Measurements from ENCODE around the gene RFLNA.

RFLNA gene

GRCh38 chr12:124354400-124354799, 59.5 kb downstream of the RFLNA start:
- H3K4me3 ChIP-seq (ENCODE audit: low read depth, low read length): no peak overlapping the region
- no peak for DNase-seq (ENCODE audit: low read depth)
- no peak for TF ChIP-seq POLR2A (IDR thresholded peaks at IDR 0.05; ENCODE audit: extremely low read depth, insufficient read length)
- no peak for TF ChIP-seq MYC (IDR thresholded peaks at IDR 0.05; ENCODE audit: low read depth, low read length)
- no peak for TF ChIP-seq CTCF (IDR thresholded peaks at IDR 0.05; ENCODE audit: low read depth, low read length)
- no peak for TF ChIP-seq MAX (IDR thresholded peaks at IDR 0.05; ENCODE audit: low read depth, low read length)

- TF ChIP-seq POLR2A (IDR thresholded peaks at IDR 0.05; ENCODE audit: extremely low read depth, insufficient read length) (no peak), MYC (IDR thresholded peaks at IDR 0.05; ENCODE audit: low read depth, low read length) (no peak), MAX (IDR thresholded peaks at IDR 0.05; ENCODE audit: low read depth, low read length) (no peak), CTCF (IDR thresholded peaks at IDR 0.05; ENCODE audit: low read depth, low read length) (no peak)
- no peak for DNase-seq (ENCODE audit: low read depth)
- H3K4me3 ChIP-seq (ENCODE audit: low read depth, low read length): no peak overlapping the region
Measured at GRCh38 chr12:124356221-124356620, 61.3 kb downstream of the RFLNA start.

GRCh38 chr12:124357616-124358015, 62.7 kb downstream of the RFLNA start:
- TF ChIP-seq MYC (IDR thresholded peaks at IDR 0.05; ENCODE audit: low read depth, low read length): no peak
- no peak for TF ChIP-seq POLR2A (IDR thresholded peaks at IDR 0.05; ENCODE audit: extremely low read depth, insufficient read length)
- TF ChIP-seq CTCF (IDR thresholded peaks at IDR 0.05; ENCODE audit: low read depth, low read length): no peak
- no peak for TF ChIP-seq MAX (IDR thresholded peaks at IDR 0.05; ENCODE audit: low read depth, low read length)
- DNase-seq (ENCODE audit: low read depth): no peak
- H3K4me3 ChIP-seq (ENCODE audit: low read depth, low read length): no peak overlapping the region

GRCh38 chr12:124358572-124358971, 63.7 kb downstream of the RFLNA start:
- no peak for DNase-seq (ENCODE audit: low read depth)
- no peak overlapping the region for H3K4me3 ChIP-seq (ENCODE audit: low read depth, low read length)
- TF ChIP-seq MYC (IDR thresholded peaks at IDR 0.05; ENCODE audit: low read depth, low read length): no peak
- TF ChIP-seq POLR2A (IDR thresholded peaks at IDR 0.05; ENCODE audit: extremely low read depth, insufficient read length): no peak
- TF ChIP-seq MAX (IDR thresholded peaks at IDR 0.05; ENCODE audit: low read depth, low read length): no peak

GRCh38 chr12:124359671-124360581, 65.0 kb downstream of the RFLNA start:
- TF ChIP-seq CTCF (IDR thresholded peaks at IDR 0.05; ENCODE audit: low read depth, low read length) (no peak), MYC (IDR thresholded peaks at IDR 0.05; ENCODE audit: low read depth, low read length) (no peak)
- no peak overlapping the region for H3K4me3 ChIP-seq (ENCODE audit: low read depth, low read length)
- DNase-seq (ENCODE audit: low read depth): peak; percentile 40

GRCh38 chr12:124361074-124361970, 66.4 kb downstream of the RFLNA start:
- TF ChIP-seq MAX (IDR thresholded peaks at IDR 0.05; ENCODE audit: low read depth, low read length) (no peak), MYC (IDR thresholded peaks at IDR 0.05; ENCODE audit: low read depth, low read length) (no peak), CTCF (IDR thresholded peaks at IDR 0.05; ENCODE audit: low read depth, low read length) (no peak), POLR2A (IDR thresholded peaks at IDR 0.05; ENCODE audit: extremely low read depth, insufficient read length) (no peak)
- no peak overlapping the region for H3K4me3 ChIP-seq (ENCODE audit: low read depth, low read length)
- no peak for DNase-seq (ENCODE audit: low read depth)

Data from NB4 (cell line).